Colon (tissue), 2 donors: Measurements from ENCODE around the gene CEMIP2.

Experiments used
- FAIRE-seq: peaks from 2 replicates; lab custom pipeline; 2012; peaks lifted over from hg19 to GRCh38; lab: Jason Lieb, UNC
- donor health status: control.
- donor health status: control.

The CEMIP2 gene

DNA sequence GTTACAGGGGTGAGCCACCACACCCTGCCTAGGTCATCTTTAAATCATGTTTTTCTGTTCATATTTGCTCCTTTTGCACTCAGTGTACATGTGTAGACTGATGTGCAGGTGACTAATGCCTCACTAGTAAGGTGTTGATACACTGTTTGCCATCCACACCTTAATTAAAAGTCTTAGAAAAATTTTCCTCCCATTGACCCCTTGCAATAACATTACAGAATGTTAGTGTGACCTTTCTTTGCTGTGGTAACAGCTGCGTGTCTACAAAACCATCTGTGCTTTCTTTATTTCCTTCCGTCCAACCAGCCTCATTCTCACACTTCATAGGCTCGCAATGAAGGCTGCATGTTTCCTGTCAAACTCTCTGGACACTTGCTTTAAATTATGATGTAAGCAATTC, 6.6 kb upstream of the CEMIP2 start:
- FAIRE-seq: no peak

DNA sequence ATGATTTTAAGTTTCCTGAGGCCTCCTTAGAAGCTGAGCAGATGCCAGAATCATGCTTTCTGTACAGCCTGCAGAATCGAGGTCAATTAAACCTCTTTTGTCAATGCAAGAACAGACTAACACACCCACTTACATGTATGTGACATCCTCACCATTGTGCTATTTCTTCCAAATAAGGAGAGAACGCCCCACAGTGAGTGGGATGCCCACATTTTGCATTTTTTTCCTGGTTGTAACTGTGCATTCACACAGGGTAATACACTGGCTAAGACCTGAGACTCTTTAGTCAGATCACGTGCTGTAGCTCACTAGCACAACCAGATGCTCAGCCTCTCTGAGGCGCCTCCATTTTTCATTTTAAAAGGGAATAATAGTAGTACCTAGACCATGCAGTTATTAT, 4.4 kb upstream of the CEMIP2 start:
- FAIRE-seq: no peak

DNA sequence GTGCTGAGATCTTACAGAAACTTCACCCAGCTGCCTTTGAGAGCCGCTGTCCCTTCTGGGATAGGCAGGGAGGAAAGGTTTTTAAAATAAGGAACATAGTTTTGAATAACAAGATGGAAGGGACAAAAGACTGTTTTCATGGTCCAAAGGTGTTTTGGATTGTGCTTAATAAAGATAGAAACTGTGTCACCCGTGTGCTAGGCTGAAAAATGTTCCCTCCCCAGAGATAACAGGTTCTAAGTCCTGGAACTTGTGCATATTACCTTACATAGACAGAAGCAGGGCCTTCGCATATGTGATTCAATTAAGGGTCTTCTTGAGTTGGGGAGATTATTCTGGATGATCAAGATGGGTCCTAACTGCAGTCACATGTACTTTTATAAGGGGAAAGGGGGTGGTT, 1.9 kb upstream of the CEMIP2 start:
- no peak for FAIRE-seq

DNA sequence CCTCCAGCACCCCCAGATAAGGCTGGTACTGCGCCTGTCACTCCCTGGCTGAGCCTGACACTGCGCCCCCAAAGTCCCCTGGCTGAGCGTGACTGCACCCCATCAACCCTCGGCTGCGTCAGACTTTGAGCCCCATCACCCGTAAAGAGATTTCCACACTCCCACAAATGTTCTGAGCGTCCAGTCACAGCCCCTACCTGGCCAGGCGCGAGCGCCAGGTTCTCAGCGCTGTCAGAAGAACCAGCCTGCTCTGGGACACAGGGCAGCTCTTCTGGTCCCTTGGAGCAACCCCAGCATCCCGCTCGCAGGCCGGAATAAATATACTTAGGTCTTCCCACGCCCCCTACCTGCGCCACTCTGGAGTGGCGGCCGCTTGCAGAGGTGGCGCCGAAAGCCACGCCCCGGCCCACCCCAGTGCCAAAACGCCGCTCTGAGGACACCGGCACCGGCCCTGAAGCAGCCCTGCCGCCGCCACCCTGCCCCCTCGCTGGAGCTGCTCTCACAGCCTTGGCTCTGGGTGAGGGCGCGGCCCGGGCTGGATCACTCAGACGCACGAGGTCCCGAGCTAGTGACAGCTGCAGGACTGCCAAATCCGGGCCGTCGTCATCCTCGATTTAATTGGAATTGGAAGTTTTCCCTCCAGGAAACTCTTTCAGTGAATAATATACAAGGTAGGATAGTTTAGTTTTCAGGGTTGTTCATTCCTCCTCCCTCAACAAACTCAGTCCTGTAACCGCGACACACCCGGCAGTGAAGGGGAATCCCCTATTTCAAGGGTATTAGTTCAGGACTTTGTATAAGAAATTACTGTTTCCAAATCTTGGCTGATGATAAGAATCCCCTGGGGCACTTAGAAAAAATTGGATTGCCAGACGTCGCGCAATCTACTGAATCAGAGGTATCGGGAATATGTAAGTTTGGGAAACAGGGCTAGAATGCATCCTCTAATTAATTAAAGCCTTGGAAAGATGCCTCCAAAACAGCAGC, 1.2 kb upstream of the CEMIP2 start:
- no peak for FAIRE-seq

DNA sequence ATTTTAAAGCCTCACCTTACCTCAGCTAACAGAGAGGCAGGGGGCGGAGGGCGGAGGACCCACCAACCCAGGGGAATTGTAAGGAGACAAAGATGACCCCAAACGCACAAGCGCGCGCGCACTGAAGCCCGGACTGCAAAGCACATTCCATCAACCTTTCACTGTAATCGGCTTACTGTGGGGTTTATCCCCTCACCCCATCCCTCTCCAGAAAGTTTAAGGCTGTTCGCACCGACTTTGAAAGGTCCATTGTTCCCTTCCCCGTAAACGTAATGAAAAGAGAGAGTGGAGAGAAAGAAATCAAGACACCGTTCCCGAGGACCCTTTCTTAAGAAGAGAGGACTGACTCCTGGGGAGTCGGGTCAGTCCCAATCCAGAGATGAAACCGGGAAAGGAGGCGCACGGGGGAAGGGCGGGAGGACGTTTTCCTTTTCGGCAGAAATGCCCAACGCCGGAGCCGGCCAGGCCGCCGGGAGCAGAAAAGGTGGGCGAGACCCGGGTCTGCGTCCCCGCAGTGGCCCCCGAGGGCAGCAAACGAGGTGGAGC, 464 bp downstream of the CEMIP2 start:
- FAIRE-seq: no peak

DNA sequence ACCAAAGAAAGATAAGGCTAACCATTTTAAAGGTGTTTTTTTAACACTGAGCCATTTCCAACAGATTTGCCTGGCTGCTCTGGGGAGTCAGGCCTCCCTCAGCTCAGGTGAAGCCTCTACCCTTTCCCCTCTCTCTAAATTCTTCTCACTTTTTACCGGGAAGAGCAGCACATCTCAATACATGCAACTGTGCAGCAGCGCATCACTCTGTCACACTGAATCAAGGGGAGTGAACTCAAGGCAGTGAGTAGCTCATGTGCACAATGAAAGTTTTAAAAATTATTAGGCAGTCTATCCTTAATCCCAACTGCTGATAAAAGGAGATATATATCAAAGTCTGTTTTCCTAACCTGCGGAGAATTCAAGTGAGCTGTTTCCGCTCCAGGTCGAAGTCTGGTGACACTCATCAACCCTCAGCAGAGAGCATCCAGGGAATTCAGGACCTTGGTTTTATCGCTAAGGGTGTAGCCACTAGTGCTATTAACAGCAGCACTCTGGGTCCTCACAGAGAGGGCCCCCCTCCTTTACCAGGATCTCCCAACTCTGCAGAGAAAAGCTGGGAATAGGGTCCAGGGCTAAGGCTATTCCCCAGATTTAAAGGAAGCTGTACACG, 1.0 kb downstream of the CEMIP2 start:
- FAIRE-seq: no peak

DNA sequence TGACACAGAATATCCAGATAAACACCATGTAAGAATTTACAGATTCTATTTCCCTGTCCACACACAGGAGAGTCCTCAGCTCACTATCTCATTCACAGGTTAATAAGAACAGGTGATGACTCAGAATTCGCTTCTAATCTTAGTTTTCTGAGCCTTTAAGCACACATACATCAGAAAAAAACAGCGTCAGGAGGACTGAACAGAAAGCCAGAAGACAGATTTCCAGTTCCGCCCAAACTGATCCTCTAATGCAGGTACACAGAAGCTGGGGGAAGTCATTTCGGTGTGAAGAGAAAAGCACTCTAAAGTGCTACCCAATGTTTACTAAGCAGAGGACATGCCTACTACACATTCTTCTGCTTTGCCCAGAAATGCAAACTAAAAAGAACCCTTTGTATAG, 1.6 kb downstream of the CEMIP2 start:
- FAIRE-seq: no peak

DNA sequence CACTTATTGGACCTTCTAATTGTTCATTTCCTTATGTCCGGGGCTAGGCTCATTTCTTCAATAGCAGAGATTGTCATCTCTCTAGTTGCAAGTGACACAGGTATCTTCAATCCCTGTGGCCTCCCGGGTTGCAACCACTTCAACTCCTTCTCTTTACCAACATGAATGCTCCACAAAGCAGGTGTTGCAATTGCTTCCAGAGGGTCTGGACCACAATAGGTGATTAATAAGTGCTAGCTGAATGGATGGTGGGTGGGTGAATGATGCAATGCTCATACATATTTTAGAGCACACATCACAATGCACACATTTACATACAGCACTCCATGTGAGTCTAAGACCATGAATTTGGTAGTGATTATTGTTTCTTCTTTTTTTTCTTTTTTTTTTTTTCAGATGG, 2.6 kb downstream of the CEMIP2 start:
- FAIRE-seq: no peak

DNA sequence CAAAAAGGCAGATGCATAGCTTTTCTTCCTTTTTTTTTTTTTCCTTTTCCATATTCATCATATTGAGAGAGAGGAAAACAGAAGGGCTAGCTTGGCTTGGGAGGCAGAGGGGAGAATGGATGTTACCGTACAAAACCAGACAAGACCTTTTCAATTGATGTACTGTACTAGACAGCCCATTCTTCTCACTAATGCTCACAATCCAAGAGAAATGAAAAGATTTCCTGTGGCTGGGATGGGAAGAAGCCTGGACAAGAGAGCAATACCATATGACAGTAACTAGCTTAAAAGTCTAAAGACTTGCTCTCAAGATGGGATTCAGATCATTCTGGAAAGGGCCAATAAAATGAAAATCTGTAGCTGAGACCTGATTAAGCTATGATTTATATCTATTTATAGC, 3.4 kb downstream of the CEMIP2 start:
- no peak for FAIRE-seq

DNA sequence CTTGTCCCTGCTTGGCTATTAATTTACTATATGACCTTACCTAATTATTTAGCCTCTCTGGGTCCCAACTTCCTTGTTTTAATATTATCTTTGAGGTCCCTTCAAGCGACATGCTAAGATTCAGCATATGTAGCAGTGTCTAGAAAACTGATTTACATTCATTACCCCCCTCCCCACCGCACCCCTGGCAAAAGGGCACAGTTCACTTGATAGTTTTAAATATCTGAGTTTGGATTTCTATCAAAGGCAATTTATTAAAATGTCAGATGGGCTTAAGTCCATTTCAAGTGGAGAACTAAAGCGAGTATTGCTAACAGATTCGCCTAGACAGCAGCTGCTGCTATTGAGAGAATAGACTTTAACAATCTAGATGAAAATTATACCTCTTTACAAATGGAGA, 3.9 kb downstream of the CEMIP2 start:
- no peak for FAIRE-seq

DNA sequence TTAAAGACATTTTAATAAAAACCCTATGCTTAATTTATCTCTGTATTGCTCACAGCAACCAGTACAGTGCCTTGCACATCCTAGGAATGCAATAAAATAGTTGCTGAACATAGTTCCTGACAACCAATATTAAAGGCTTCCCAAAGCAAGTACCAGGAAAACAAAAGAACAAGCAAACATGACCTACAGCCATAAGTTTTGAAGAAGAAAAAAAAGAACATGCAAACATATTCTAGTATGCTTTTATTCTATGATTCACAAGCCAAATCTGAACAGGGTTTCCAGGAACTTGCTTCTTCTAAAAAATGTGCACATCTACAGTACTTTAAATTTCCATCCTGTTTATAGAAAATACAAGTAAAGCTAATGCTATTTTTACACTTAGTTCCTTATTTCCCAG, 4.5 kb downstream of the CEMIP2 start:
- no peak for FAIRE-seq

DNA sequence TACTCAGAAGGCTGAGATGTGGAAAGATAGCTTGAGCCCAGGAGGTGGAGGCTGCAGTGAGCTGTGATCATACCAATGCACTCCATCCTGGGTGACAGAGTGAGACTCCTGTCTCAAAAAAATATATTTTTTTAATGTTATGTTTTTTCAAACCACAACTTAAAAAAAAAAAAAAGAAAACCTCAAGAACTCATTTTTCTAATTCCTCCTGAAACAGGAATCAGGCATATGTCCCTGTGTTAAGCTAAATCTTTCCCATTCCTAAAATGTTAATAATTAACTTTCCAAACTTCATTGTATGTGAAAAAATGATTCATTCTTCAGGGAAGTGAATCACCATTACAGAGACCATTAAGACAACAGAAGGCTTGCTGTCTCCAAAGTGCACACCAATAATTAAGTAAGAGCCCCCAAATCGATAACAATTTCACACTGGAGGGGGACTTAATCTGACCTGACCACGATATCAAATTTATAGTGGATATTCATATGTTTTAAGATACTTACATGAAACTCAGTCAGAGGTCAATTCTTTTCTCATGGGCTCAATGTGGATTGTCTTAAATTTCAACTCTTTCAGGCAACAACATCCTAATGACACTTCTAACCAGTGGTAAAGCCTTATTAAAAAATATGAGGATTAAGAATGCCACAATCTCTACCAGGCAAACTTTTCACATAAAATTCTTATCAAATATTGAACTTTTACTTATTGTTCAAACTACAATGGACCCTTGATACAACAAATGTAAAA, 5.2 kb downstream of the CEMIP2 start:
- FAIRE-seq: no peak

DNA sequence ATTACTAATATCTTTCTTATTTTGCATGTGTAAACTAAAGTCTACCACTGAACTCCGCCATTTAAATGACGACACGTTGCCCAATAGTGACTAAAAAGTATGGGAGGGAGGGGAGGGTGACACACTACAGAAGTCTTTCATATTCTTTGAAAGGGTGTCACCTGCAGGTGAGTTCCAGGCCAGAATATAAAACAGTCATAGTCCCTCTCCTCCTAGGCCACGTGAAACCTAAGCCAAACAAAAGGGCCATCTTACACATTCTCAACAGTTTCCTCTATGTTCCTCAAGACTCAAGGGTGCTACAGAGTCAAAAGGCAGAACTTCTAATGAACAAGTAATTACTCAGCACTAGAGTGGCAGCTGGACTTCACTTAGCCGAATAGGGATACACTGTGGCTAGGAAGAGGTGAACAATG, 6.4 kb downstream of the CEMIP2 start:
- FAIRE-seq: no peak

DNA sequence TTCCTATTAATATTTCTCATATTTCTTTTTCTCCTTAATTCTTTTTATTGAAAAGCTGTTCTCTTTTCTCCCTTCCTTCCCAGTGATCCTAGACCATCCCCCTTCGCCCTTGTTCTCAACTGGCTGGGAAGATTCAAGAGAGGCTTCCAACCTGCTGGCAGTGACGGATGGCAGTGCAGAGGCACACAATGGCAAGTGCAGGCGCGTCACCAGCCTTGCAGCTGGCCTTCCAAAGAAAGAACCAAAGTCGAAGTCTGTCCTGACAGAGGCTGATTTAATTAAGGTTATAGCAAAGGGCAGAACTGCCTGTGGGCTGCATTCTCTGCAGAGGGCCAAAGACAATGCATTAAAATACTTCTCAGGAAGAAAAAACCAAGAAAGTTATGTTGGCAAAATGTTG, 7.4 kb downstream of the CEMIP2 start:
- FAIRE-seq: no peak

DNA sequence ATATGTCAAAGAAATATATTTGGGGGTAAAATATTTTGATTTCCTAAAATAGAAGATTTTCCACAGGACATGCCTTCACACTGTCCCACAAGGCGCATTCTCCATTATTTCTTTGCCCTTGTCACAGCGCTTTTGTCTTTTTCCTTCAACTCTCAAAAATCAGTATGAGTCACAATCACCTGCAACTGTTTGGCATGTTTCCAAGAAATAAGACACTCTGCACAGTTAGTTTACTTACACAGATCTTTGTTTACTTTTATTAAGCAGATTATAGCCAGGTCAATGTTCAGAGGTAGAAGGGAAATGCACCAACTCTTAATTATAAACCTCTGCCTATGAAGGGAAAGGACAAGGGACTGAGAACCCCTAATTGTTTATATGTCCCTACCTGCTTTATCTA, 9.5 kb downstream of the CEMIP2 start:
- no peak for FAIRE-seq

DNA sequence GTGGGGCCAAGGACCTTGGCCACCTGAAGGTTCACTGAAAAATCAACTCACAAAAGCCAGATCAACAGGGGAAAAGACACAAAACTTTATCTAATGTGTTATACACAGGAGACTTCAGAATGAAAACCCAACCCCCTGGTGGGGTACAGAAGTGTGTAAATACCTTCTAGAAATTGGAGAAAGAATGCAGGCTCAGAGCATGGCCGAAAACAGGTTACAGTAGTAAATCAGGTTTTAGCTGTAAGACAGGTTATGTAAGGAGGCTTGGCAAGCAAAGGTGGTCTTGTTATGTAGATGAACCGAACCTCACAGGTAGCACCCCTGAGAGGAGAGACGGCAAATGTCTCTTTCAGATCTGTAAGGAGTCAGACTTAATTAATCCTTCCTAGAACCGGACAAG, 10.0 kb downstream of the CEMIP2 start:
- FAIRE-seq: no peak

DNA sequence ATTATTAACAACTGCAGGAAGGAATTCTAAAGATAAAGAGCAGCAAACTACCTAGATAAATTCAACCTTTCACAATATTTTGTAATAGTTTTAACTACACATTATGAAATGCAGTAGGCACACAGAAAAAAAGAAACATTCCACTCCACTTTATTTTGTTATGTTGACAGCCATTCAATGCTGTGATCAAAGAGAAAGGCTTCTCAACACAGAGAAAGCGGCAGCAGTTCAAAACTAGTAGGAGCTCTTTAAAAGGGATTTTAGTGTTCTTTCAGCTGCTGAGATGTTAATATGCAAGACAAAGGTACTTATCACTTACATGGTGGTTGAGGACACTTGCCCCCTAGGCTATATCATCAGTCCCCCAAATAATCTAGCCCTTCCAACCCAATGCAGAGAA, 11.6 kb downstream of the CEMIP2 start:
- no peak for FAIRE-seq

DNA sequence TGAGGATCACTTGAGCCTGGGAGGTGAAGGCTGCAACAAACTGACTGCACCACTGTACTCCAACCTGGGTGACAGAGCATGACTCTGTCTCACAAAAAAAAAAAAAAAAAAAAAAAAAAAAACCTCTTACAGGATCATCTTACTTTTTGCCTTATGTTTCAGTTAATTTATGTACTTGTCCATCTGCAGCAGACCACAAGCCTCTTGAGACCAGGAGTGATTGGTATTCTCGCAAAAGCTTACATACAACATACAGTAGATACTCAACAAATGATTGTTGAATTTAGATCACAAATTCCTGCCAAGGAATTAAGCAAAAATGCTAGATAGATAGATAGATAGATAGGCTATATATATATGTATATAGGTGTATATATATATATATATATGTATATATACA, 12.4 kb downstream of the CEMIP2 start:
- FAIRE-seq: no peak

DNA sequence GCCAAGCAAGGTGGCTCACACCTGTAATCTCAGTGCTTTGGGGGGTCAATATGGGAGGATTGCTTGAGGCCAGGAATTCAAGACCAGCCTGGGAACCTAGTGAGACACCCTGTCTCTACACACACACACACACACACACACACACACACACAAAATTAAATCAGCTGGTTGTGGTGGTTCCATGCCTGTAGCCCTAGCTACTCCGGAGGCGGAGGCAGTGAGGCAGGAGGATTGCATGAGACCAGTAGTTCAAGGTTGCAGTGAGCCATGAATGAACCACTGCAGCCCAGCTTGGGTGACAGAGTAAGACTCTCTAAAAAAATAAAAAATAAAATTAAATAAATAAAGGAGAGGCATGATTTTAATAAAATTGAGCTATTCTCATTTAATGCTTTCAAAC, 13.1 kb downstream of the CEMIP2 start:
- FAIRE-seq: no peak

DNA sequence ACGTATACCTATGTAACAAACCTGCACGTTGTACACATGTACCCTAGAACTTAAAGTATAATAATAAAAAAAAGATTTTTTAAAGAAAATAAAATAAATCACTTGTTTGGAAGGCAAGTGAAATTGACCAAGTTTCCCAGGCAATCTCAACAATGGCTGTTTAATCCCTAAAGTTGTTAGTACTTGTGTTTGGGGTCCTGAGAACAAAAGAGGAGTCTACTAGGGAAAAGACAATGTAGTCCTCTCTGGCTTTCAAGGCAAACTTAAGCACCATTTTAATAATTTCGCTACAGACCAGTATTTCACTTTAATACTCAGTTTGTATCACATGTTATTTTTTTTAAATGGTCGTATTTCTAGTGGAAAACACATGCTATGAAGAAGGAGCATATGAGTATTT, 14.2 kb downstream of the CEMIP2 start:
- no peak for FAIRE-seq

DNA sequence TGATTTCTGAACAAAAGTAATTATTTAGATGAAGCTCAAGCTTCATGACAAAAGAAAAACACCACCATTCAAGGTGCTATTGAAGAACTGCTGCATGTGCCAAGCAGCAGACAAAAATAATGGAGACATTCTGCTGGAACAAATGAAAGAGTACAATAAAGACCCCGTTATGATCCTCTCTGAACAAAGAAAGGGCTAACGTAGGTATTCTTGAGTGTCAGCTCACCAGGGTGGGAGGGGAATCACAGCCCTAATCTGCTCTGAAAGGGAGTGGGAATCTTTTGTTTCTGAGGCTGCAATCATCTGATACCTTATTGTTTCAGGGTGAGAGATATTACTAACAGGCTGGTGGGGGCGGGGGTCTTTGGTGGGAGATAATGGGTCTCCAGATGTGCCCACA, 15.4 kb downstream of the CEMIP2 start:
- FAIRE-seq: no peak

DNA sequence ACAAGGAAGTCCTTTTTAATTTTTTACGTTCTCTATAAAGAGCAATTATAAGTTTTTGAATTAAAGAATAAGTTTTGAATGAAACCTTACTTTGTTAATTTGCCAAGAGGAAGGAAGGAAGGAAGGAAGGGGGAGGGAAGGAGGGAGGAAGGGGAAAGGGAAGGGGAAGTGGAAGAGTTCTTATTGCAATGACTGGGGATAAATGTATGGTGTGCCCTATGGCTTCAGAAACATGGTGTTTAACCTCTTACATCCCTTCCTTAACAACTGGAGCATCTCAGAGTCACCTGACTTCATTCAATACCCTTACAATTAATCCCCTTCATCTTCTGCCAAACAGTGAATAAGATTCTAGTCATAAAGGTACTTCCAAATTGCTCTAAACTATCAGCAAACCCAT, 16.0 kb downstream of the CEMIP2 start:
- no peak for FAIRE-seq

DNA sequence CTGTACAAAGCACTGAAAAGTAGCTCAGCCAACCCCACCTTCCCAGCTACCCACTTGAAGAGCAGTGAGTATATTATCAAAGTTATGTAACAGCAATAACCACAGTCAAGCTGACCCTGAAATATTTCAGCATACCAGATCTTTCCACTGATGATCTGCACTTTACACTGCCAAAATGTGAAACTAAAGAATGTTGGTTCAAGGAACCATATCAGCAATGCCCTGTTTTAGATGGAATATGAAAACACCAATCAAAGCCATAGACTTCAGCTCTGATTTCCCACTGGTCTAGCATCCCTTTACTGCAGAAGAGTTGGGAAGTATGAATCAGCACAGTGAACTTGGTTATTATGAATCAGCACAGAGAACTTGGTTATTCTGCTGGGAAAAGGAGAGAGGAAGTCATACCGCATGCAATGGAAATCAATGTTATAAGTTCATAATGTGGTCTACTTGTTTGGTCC, 20.0 kb downstream of the CEMIP2 start:
- FAIRE-seq: no peak
